IPS-NIHi11 (cell line): ENCODE measurements around the gene EVPL.

ENCODE experiments used
- DNase-seq: peaks from one replicate; pipeline ENCODE4 v3.0.0; 2012; ENCODE audit warnings: mixed read lengths, low spot score

The EVPL gene

GRCh38 chr17:75959051-75959838 lies 67.9 kb downstream of the EVPL start:
- DNase-seq = peak; percentile 50
